SH-SY5Y (cell line): Measurements from ENCODE around the gene NXPH4.

Experiments used
- GATA2 ChIP-seq: IDR thresholded peaks from 2 replicates; pipeline ENCODE4 v1.6.1; 2011; ENCODE audit warnings: mild to moderate bottlenecking, low read depth, low read length
- GATA3 ChIP-seq: IDR thresholded peaks from 2 replicates; pipeline ENCODE4 v1.6.1; 2011; ENCODE audit warnings: low read depth, mild to moderate bottlenecking, low read length, moderate library complexity

- TF ChIP-seq GATA3 (no peak), GATA2 (no peak)
Measured at GRCh38 chr12:57260366-57260765, 43.8 kb downstream of the NXPH4 start.
